ENCODE data around the gene C5AR2.

The C5AR2 gene

DNA sequence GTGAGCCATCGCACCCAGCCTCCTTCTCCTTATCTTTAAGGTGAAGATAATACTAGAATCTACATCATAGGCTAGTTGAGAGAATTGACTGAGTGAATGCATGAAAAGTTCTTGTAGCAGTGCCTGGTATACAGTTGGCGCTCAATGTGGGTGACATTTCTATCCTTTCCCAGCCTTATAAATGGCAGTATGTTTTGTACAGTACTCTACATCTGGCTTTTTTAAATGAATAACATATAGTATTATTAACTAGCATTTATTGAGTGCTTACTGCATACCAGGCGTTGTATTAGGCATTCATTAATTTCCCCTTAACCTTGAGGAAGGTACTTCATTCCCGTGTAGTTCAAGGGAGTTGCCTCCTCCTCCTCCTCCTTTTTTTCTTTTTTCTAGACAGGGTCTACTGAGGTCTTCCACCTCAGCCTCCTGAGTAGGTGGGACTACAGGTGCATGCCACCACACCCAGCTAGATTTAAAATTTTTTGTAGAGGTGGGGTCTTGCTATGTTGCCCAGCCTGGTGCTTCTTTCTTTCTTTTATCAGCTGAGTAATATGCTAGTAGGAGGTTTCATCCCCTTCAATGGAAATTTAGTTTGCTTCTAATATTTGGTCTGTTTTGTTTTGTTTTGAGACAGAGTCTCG, 19.5 kb upstream of the C5AR2 start:
- H3K4me3 ChIP-seq (ENCODE audit: low read length): no peak overlapping the region
- no peaks in the 10 kb centered on the region for H4K20me1 ChIP-seq (ENCODE audit: insufficient read depth, low read length)
- H2AFZ ChIP-seq (ENCODE audit: low read depth, low read length): no peak overlapping the region
- TF ChIP-seq EZH2phosphoT487 (IDR thresholded peaks at IDR 0.05; ENCODE audit: low read depth): no peak
- TF ChIP-seq, protein P1, sequence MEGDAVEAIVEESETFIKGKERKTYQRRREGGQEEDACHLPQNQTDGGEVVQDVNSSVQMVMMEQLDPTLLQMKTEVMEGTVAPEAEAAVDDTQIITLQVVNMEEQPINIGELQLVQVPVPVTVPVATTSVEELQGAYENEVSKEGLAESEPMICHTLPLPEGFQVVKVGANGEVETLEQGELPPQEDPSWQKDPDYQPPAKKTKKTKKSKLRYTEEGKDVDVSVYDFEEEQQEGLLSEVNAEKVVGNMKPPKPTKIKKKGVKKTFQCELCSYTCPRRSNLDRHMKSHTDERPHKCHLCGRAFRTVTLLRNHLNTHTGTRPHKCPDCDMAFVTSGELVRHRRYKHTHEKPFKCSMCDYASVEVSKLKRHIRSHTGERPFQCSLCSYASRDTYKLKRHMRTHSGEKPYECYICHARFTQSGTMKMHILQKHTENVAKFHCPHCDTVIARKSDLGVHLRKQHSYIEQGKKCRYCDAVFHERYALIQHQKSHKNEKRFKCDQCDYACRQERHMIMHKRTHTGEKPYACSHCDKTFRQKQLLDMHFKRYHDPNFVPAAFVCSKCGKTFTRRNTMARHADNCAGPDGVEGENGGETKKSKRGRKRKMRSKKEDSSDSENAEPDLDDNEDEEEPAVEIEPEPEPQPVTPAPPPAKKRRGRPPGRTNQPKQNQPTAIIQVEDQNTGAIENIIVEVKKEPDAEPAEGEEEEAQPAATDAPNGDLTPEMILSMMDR (IDR thresholded peaks at IDR 0.05; ENCODE audit: low read depth, low read length): no peak
- no peaks in the 10 kb centered on the region for H3K9me3 ChIP-seq (ENCODE audit: insufficient read depth, low read length)
- H3K9ac ChIP-seq (ENCODE audit: low read length): no peak overlapping the region
- no peak overlapping the region for H3K4me2 ChIP-seq (ENCODE audit: low read length)
- H3K36me3 ChIP-seq (replicated peaks; ENCODE audit: low read depth, low read length): no peaks in the 10 kb centered on the region
- H3K79me2 ChIP-seq (ENCODE audit: low read length): no peaks in the 10 kb centered on the region
- H3K27ac ChIP-seq (ENCODE audit: low read length): no peak overlapping the region
- H3K27me3 ChIP-seq (ENCODE audit: low read depth, low read length): peaks cover 16% of the 10 kb centered on the region; the same call in 1 of the 2 replicates
- no peaks in the 10 kb centered on the region for H3K4me1 ChIP-seq (ENCODE audit: low read length)

DNA sequence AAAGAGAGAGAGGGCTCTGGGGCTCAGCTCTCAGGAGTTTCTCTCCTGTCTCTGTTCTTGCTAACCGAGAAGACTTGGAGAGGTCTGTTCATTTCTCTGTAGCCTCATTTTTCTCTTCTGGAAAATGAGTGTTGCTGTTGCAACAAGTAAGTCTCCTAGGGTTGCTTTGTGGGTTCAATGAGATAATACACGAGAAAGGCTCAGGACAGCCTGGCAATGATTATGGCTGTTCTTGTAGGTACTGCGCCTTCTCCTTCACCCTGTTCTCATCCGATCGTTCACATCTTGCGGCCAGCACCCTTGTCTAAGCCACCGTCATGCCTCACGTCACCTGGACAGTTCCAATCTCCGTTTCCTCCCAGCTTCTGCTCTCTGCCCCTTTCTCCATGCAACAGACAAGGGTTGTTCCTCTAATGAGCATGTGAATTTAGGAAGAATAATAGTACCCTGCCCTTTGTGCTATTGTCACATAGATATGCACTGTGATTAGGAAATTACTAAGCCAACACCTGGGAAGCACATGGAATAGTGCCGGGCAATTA, 18.1 kb upstream of the C5AR2 start:
- no peak overlapping the region for H3K4me3 ChIP-seq (ENCODE audit: low read length)
- H3K79me2 ChIP-seq (ENCODE audit: low read length): no peaks in the 10 kb centered on the region
- H3K27me3 ChIP-seq (ENCODE audit: low read depth, low read length): peaks cover 19% of the 10 kb centered on the region
- H3K27ac ChIP-seq (ENCODE audit: low read length): no peak overlapping the region
- TF ChIP-seq EZH2phosphoT487 (IDR thresholded peaks at IDR 0.05; ENCODE audit: low read depth): no peak
- TF ChIP-seq, protein P1 (IDR thresholded peaks at IDR 0.05; ENCODE audit: low read depth, low read length): no peak
- H3K9me3 ChIP-seq (ENCODE audit: insufficient read depth, low read length): no peaks in the 10 kb centered on the region
- no peak overlapping the region for H3K4me2 ChIP-seq (ENCODE audit: low read length)
- H3K36me3 ChIP-seq (replicated peaks; ENCODE audit: low read depth, low read length): no peaks in the 10 kb centered on the region
- H2AFZ ChIP-seq (ENCODE audit: low read depth, low read length): no peak overlapping the region
- no peak overlapping the region for H3K9ac ChIP-seq (ENCODE audit: low read length)
- H3K4me1 ChIP-seq (ENCODE audit: low read length): no peaks in the 10 kb centered on the region
- no peaks in the 10 kb centered on the region for H4K20me1 ChIP-seq (ENCODE audit: insufficient read depth, low read length)

DNA sequence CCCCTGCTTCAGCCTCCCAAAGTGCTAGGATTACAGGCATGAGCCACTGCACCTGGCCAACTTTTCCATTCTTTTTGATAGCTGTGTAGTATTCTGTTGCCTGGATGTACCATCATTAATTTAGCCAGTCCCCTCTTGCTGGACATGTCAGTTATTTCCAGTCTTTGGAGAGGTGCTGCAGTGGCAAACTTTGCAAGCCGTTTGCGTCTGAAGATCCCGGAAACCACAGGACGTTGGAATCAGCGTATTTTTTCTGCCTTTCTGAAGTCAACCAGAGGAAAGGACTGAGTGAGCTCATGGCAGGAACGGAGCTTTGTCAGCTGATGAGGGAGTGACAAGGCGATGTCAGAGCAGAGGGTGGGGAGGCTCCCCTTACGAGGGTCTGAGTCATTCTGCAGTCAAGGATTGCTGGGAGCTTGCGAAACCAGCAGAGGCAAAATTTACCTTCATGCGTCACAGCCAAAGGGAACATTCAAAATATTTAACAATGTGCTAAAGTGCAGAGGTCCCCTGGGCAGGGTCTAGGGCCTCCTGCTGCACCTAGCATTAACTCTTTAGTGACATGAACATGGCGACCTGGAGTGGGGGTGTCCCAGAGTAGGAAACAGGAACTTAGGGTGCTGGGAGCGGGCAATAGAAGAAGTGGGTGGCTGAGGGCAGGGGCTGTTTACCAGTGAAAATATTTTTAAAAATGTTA, 16.7 kb upstream of the C5AR2 start:
- H2AFZ ChIP-seq (ENCODE audit: low read depth, low read length): no peak overlapping the region
- no peaks in the 10 kb centered on the region for H3K4me1 ChIP-seq (ENCODE audit: low read length)
- H3K36me3 ChIP-seq (replicated peaks; ENCODE audit: low read depth, low read length): no peaks in the 10 kb centered on the region
- H3K9me3 ChIP-seq (ENCODE audit: insufficient read depth, low read length): no peaks in the 10 kb centered on the region
- H3K79me2 ChIP-seq (ENCODE audit: low read length): no peaks in the 10 kb centered on the region
- no peak overlapping the region for H3K27ac ChIP-seq (ENCODE audit: low read length)
- TF ChIP-seq EZH2phosphoT487 (IDR thresholded peaks at IDR 0.05; ENCODE audit: low read depth): no peak
- TF ChIP-seq, protein P1 (IDR thresholded peaks at IDR 0.05; ENCODE audit: low read depth, low read length): no peak
- H3K9ac ChIP-seq (ENCODE audit: low read length): no peak overlapping the region
- H3K4me2 ChIP-seq (ENCODE audit: low read length): no peak overlapping the region
- H3K27me3 ChIP-seq (ENCODE audit: low read depth, low read length): peaks cover 11% of the 10 kb centered on the region
- no peak overlapping the region for H3K4me3 ChIP-seq (ENCODE audit: low read length)
- no peaks in the 10 kb centered on the region for H4K20me1 ChIP-seq (ENCODE audit: insufficient read depth, low read length)

DNA sequence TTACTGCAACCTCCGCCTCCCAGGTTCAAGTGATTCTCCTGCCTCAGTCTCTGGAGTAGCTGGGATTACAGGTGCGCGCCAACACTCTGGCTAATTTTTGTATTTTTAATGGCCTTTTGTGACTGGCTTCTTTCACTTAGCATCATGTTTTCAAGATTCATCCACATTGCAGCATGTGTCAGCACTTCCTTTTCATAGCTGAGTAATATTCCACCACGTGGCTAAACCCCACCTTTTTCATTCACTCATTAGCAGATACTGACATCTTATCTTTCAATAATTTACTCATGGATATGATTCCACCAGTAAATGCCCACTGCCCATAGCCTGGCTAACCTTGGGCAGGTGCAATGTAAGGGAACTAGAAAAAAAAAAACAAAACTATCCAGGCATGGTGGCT, 15.5 kb upstream of the C5AR2 start:
- Histone ChIP-seq H3K4me1 (ENCODE audit: low read length) (no peaks in the 10 kb centered on the region), H3K79me2 (ENCODE audit: low read length) (no peaks in the 10 kb centered on the region), H3K27me3 (ENCODE audit: low read depth, low read length) (peaks cover 11% of the 10 kb centered on the region), H3K36me3 (replicated peaks; ENCODE audit: low read depth, low read length) (no peaks in the 10 kb centered on the region), H3K4me2 (ENCODE audit: low read length) (no peak overlapping the region), H3K9ac (ENCODE audit: low read length) (no peak overlapping the region), H4K20me1 (ENCODE audit: insufficient read depth, low read length) (no peaks in the 10 kb centered on the region), H2AFZ (ENCODE audit: low read depth, low read length) (no peak overlapping the region), H3K27ac (ENCODE audit: low read length) (no peak overlapping the region), H3K4me3 (ENCODE audit: low read length) (no peak overlapping the region), H3K9me3 (ENCODE audit: insufficient read depth, low read length) (no peaks in the 10 kb centered on the region)
- TF ChIP-seq, protein P1 (IDR thresholded peaks at IDR 0.05; ENCODE audit: low read depth, low read length): no peak
- TF ChIP-seq EZH2phosphoT487 (IDR thresholded peaks at IDR 0.05; ENCODE audit: low read depth): no peak
